ENCODE data around the gene HES1.
A peak's percentile ranks its signal among the peaks of the same experiment; 100 is the strongest.
"Not testable (repeated sequence)": the region's sequence is repeated elsewhere in the genome, so short reads cannot be mapped to it uniquely, and the experiment has no call there.

HES1 gene

GRCh38 chr3:194135806-194136518, at the start of gene HES1:
HES1 (plus strand) TSS chr3:194136148; CDS start chr3:194136381, 233 bp downstream.
- peak; percentile 81 for DNase-seq (ENCODE audit: low spot score)

- DNase-seq (ENCODE audit: low spot score) = no peak
Measured at GRCh38 chr3:194086388-194087075, 49.4 kb upstream of the HES1 start.

- no peak for DNase-seq (ENCODE audit: low spot score)
Measured at GRCh38 chr3:194087280-194087679, 48.7 kb upstream of the HES1 start.

GRCh38 chr3:194087995-194088855, 47.7 kb upstream of the HES1 start:
- DNase-seq (ENCODE audit: low spot score) = peak; percentile 45

GRCh38 chr3:194089357-194090177, 46.4 kb upstream of the HES1 start:
- no peak for DNase-seq (ENCODE audit: low spot score)

- not testable (repeated sequence) for DNase-seq (ENCODE audit: low spot score)
Measured at GRCh38 chr3:194090178-194090555, 45.8 kb upstream of the HES1 start.

GRCh38 chr3:194090716-194091115, 45.2 kb upstream of the HES1 start:
- no peak for DNase-seq (ENCODE audit: low spot score)

GRCh38 chr3:194091141-194091540, 44.8 kb upstream of the HES1 start:
- DNase-seq (ENCODE audit: low spot score) = no peak

GRCh38 chr3:194091897-194092296, 44.1 kb upstream of the HES1 start:
- not testable (repeated sequence) for DNase-seq (ENCODE audit: low spot score)

- DNase-seq (ENCODE audit: low spot score) = no peak
Measured at GRCh38 chr3:194092881-194093301, 43.1 kb upstream of the HES1 start.

GRCh38 chr3:194093842-194094241, 42.1 kb upstream of the HES1 start:
- DNase-seq (ENCODE audit: low spot score) = no peak

- DNase-seq (ENCODE audit: low spot score) = no peak
Measured at GRCh38 chr3:194095464-194095863, 40.5 kb upstream of the HES1 start.

GRCh38 chr3:194095902-194096301, 40.0 kb upstream of the HES1 start:
- no peak for DNase-seq (ENCODE audit: low spot score)

- DNase-seq (ENCODE audit: low spot score) = no peak
Measured at GRCh38 chr3:194097141-194097882, 38.6 kb upstream of the HES1 start.

GRCh38 chr3:194098081-194098842, 37.7 kb upstream of the HES1 start:
- DNase-seq (ENCODE audit: low spot score) = no peak

- DNase-seq (ENCODE audit: low spot score) = no peak
Measured at GRCh38 chr3:194098843-194099183, 37.1 kb upstream of the HES1 start.

GRCh38 chr3:194099215-194099614, 36.7 kb upstream of the HES1 start:
- no peak for DNase-seq (ENCODE audit: low spot score)

- no peak for DNase-seq (ENCODE audit: low spot score)
Measured at GRCh38 chr3:194100856-194101390, 35.0 kb upstream of the HES1 start.

- DNase-seq (ENCODE audit: low spot score) = no peak
Measured at GRCh38 chr3:194101592-194102432, 34.1 kb upstream of the HES1 start.
